Brain pericyte (primary cell): ENCODE results near the gene STOX2.
"Not testable (repeated sequence)": the region's sequence is repeated elsewhere in the genome, so short reads cannot be mapped to it uniquely, and the experiment has no call there.

Source experiments
- DNase-seq: peaks from one replicate; pipeline ENCODE4 v3.0.0-alpha.2; 2012; ENCODE audit warnings: low read depth, low spot score

Gene STOX2

GRCh38 chr4:184022679-184023383 is 117.7 kb downstream of the STOX2 start:
- no peak for DNase-seq

DNA sequence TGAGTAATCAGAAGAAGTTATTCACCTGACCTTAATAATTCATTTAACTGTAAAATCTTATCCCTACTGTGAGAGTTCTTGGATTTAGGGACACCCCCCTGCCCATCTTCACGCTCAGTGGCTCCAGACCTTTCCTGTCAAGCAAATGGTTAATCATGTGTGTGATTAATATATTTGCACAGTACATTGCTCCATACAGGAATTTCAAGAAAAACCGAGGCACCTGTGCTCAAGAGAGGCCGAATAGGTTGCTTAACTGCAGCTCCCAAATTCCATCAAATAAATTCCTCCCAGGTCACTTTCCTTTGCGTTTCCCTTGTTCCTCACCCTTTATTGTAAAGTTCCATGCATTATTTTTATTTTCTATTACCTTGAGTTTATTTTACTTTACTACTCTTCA is 119.5 kb downstream of the STOX2 start:
- DNase-seq = no peak

GRCh38 chr4:184028561-184029374 is 123.7 kb downstream of the STOX2 start:
- no peak for DNase-seq

- DNase-seq = no peak
Measured at GRCh38 chr4:184030036-184030435, 124.9 kb downstream of the STOX2 start.

DNA sequence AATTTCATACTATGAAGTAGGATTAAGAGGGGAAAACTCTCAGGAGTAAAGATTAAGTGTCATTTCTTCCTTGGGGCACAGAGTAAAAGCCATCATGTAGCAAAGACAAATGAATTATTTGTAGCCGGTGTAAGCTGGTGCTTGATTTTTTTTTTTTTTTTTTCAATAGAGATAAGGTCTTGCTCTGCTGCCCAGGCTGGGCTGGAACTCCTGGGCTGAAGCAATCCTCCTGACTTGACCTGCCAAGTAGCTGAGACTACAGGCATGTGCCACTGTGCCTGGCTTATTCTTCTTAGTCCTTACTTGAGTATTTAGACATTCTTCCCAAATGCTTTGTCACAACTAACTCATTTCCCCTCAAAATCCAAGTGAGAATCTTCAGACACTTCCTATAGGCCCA is 125.7 kb downstream of the STOX2 start:
- DNase-seq = no peak

GRCh38 chr4:184032091-184032490 is 127.0 kb downstream of the STOX2 start:
- DNase-seq = no peak

- no peak for DNase-seq
Measured at GRCh38 chr4:184039963-184040383, 134.9 kb downstream of the STOX2 start.

DNA sequence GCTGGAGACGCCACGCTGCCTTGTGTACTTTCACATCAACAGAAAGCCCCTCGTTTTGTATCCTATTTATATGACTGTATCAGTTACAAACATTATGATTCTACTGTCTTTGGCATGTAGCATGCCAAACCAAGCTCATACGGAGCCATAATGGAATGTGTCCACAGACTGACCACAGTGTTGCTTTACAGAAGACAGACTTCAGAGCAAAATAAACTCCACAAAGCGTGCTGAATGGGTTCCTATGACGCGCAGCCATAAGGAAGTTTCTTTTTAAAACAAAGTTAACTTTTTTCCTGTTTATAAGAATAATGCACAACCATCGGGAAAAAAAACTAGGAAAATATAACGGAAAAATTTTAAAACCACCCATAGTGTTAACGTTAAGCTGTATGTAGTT is 136.0 kb downstream of the STOX2 start:
- DNase-seq = no peak

GRCh38 chr4:184046148-184046547 is 141.0 kb downstream of the STOX2 start:
- DNase-seq = no peak

DNA sequence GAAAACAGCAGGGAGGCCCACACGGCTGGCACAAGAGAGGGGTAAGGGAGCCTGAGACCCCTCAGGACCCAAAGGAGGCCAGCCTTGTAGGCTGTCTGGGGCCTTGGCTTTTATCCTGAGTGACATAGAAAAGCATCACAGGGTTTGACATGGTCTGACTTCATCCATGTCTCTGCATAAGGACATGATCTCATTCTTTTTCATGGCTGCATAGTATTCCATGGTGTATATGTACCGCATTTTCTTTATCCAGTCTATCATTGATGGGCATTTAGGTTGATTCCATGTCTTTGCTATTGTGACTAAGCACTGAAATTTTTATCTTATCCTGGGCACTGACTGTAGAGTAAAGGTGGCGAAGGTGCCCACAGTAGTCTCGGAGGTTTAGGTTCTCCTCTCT is 146.2 kb downstream of the STOX2 start:
- DNase-seq = not testable (repeated sequence)

DNA sequence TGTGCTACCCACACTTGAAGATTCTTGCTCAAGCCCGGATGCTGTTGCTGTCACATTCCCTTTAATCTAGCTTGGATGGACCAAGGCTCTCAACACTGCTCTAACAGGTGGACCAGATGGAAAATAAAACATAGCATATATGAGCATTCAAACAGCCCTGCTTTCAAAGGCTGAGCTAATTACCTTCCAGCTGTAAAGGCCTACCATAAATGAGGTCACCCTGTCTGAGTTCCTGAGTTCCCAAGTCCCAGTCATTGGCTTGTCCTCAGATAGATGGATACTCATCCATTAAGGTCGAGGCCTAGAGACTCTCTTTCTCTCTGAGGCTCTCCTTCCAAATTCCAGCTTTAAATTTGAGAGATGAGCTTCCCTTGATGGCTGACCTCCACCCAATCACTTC is 147.5 kb downstream of the STOX2 start:
- no peak for DNase-seq

DNA sequence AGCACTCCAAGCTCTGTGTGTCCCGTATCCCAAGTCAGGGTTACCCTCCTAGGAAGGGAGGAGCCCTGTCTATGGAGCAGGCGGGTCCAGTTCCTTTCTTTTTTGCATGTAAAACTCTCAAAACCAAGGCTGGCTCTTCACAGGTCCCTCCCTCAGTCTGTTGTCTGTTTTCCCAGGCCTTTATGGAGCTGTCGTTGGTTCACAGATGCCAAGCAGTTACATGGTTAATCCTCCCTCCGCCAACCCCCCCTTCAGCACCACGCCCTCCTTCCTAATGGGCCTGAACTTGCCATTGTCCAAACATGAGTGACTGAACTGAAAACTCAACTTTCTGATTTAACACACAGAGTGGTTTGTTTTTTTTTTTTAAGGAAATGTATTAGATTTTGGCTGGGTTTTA is 148.3 kb downstream of the STOX2 start:
- no peak for DNase-seq

DNA sequence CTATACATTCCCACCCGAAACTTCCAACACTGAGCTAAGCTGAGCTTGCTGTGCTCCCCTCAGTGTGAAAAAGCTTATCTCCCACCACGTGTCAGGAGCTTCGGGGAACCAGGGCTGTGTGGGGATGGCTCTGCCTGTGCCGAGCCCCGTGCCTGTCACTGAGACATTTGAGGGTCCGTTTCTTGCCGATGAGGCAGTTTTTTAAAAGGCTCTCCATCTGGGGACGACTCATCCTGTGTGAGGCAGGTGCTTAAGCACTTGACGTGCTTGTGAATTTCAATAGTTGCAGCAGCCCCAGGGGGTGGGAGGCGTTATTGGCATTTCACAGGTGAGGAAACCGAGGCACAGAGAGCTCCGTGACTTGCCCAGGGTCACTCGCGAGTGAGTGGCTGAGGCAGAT is 151.8 kb downstream of the STOX2 start:
- DNase-seq = no peak

DNA sequence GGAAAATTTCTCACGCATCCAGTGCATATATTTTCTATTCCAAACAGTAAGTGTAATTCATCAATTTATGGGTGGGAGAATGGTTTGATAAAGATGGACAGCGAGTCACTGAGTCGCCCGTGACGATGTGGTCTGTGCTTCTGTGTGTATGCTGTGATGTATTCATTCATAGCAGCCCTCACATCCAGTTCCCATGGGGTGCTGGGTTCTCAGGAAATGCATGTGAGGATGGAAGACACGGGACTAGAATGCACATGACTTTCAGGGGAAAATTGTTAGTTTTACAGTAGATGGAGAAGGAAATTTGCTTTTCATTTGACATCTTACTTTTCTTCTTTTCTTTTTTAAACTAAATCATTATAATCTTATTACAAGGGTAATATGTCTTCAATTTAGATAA is 152.9 kb downstream of the STOX2 start:
- DNase-seq = no peak

DNA sequence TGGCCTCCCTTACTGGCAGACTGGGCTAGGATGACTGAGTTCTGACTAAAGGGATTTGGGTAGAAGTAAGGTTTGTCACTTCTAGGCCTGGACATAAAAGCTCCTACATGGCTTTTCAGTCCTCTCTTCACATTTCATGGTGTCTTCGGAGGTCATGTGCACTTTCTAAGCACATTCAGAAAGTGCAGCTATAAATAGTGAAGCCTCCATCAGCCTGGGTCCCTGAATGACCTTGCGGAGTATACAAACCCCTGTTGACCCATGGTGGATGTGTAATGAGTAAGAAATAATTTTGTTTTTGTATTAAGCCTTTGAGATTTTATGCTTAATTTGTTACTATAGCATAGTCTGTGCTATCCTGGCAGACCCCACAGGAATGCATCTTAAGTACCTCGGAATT is 154.0 kb downstream of the STOX2 start:
- DNase-seq = no peak

- no peak for DNase-seq
Measured at GRCh38 chr4:184061582-184061981, 156.5 kb downstream of the STOX2 start.

- no peak for DNase-seq
Measured at GRCh38 chr4:184062769-184063168, 157.7 kb downstream of the STOX2 start.

DNA sequence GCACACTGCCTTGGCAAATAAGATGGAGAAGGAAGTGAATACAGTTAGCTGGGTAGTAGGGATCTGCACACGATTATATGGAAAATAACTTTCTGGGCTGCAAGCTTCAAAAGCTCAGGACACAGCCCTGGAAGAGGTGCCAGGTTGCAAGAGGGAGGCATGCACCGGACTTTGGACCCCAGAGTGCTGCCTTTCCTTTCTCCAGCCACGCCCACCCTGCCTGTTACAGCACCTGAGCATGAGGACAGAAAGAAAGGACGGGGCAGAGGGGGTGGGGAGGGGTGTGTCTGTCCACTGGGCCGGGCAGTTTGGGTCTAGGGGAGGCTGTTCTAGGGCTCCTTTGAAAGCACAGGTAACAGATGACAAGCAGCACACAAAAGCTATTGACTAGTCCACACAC is 159.8 kb downstream of the STOX2 start:
- no peak for DNase-seq

DNA sequence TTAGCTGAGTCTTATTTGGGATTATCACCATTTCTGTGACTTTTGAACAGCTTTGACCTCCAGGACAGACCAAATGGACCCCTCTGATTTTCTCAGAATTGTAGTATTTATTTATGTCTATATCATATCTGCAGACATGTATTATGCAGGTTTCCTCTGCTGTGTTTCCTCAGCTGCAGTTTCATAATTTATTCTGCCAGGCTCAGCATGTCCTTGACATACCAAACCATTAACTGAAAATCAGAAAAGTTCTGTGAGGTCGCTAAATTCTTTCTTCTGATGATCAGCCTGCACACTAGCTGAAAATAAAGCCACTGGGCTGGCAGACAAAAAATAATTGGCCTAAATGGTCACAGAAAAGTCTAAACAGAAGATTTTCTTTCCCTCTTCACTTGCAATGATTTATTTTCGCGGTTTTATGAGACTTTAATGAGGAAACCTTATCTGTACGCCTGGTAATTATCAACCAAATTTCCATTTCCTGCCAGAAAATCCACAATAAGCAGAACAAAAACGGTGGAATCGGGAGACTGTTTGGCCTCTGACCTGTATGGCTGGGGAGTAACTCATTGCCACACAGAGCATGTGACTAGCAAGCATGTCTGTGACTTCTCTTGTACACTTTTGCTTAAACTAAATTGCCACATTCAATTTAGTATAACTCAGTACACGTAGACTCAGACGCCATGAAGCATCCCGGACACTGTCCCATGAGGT is 161.6 kb downstream of the STOX2 start:
- DNase-seq = no peak

DNA sequence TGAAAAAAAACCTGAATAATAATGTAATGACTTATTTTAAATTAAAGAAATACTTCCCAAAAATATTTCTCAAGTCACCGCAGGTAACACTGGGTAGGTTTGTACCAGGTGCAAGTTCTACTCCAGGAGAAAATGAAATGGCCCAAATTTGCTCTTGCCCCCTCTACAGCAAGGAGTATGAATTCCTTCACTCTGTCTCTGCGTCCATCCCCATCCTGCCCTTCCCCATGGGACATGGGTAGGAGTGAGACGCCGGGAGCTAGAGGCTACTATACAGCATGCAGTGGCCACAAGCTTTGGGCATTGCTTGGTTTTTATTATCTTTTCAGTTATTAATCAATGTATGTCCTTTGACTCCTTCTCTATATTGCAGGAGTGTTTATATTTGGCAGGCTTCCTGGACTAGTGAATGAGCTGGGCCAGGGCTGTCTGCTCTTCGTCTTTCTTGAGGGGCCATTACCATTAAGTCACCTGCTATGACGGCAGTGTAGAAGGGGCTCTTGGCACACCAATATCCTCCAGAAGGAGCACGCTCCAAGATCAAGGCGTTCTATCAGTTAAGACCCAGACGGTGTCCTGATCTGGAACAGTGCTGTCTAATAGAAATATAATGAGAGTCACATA is 162.9 kb downstream of the STOX2 start:
- DNase-seq = no peak
